Adrenal gland (tissue), 5 donors: ENCODE results near the gene GLE1.

Source experiments
- CTCF ChIP-seq, 6 experiments: fragments of 450-650 bp in 4 of 6; fragments of 200-600 bp in 2 of 6; sonication (generic) in 1 of 6; IDR thresholded peaks; 1 replicate in 5 of 6; 2 replicates in 1 of 6; pipeline versions ENCODE4 v1.5.1 to v1.8.0; 2016 to 2021; ENCODE audit warnings: antibody characterized with exemption in 6 of 6, mild to moderate bottlenecking in 2 of 6, moderate library complexity in 1 of 6
- POLR2A ChIP-seq, 2 donors: fragments of 450-650 bp; IDR thresholded peaks; one replicate each; pipeline ENCODE4 v1.6.1; 2017; ENCODE audit warnings: antibody characterized with exemption in 2 of 2, mild to moderate bottlenecking in 2 of 2, moderate library complexity in 1 of 2
- donor health status: DM: no; HTN: no; CAD: no.

GRCh38 chr9:128521956-128522355 is 17.4 kb downstream of the GLE1 start:
- TF ChIP-seq CTCF (IDR thresholded peaks at IDR 0.05) (no peak), POLR2A (IDR thresholded peaks at IDR 0.05) (no peak)
